ENCODE measurements around the gene PREX1.

GRCh38 chr20:48828734-48829460 lies 1.1 kb upstream of the PREX1 start:
- TF ChIP-seq CTCF (conservative IDR thresholded peaks at IDR 0.05 in 1 of 2, IDR thresholded peaks at IDR 0.05 in 1 of 2; ENCODE audit: low read depth in 1 of 2, low read length in 2 of 2): no peak
- TF ChIP-seq EZH2 (IDR thresholded peaks at IDR 0.05; ENCODE audit: low read length, missing control alignments): no peak

Data from fibroblast of lung (primary cell).